Esophagus muscularis mucosa (tissue), 4 donors: Measurements from ENCODE around the gene RPS4Y2. TPM values are rescaled to one million over a fixed set of nuclear protein-coding genes. Genes with fewer than 3 reads are reported as not detected.

Experiments used
- DNase-seq: peaks from one replicate; pipeline ENCODE4 v3.0.0-alpha.2; 2017; ENCODE audit errors: extremely low spot score
- H3K27ac ChIP-seq, 4 donors: fragments of 200-600 bp; sonication (generic); replicated peaks in 1 of 4; 1 replicate in 3 of 4; 2 replicates in 1 of 4; pipeline ENCODE4 v1.5.1; 2016 to 2019; ENCODE audit warnings: mild to moderate bottlenecking in 1 of 4
- H3K27me3 ChIP-seq, 4 donors: fragments of 200-600 bp; sonication (generic); one replicate each; pipeline versions ENCODE4 v1.5.1 to v1.6.0; 2016 to 2019
- H3K36me3 ChIP-seq, 4 donors: fragments of 200-600 bp; sonication (generic); one replicate each; pipeline ENCODE4 v1.5.1; 2016 to 2019
- H3K4me1 ChIP-seq, 4 donors: fragments of 200-600 bp; sonication (generic); one replicate each; pipeline ENCODE4 v1.5.1; 2016 to 2019
- H3K4me3 ChIP-seq, 4 donors: fragments of 200-600 bp; sonication (generic); 1 replicate in 2 of 4; 2 replicates in 2 of 4; pipeline ENCODE4 v1.5.1; 2016 to 2019; ENCODE audit warnings: mild to moderate bottlenecking in 4 of 4, moderate library complexity in 1 of 4
- H3K9me3 ChIP-seq, 4 donors: fragments of 200-600 bp; sonication (generic); 1 replicate in 3 of 4; 2 replicates in 1 of 4; pipeline ENCODE4 v1.5.1; 2016 to 2019
- EP300 ChIP-seq: sonication (generic); formaldehyde crosslinking; IDR thresholded peaks from one replicate; pipeline ENCODE4 v1.6.1; 2017; ENCODE audit warnings: antibody characterized with exemption
- POLR2A ChIP-seq: fragments of 450-650 bp; IDR thresholded peaks from one replicate; pipeline ENCODE4 v1.6.1; 2017; ENCODE audit warnings: antibody characterized with exemption, moderate library complexity, mild to moderate bottlenecking, low read depth
- POLR2AphosphoS5 ChIP-seq, 2 donors: sonication (generic); formaldehyde crosslinking; IDR thresholded peaks; one replicate each; pipeline ENCODE4 v1.6.1; 2017; ENCODE audit warnings: antibody characterized with exemption in 2 of 2
- WGBS: methylation state at CpG from one replicate; pipeline ENCODE4 v1.1.5; 2018; 5-methylcytosine and 5-hydroxymethylcytosine counted together
- intact Hi-C: fragments of 100-400 bp; cut with DNase I; formaldehyde crosslinking; loops from one replicate; pipeline ENCODE4 v1.15.1; 2023
- total RNA-seq, 4 donors: library from RNA; depleted of rRNA; stranded (reverse); fragments of >200 nt; gene quantifications; one replicate each; pipeline versions ENCODE4 v1.1.0 to v1.2.1, GENCODE V29; 2016
- TF ChIP-seq, protein P1 (sequence below), 3 experiments: fragments of 200-600 bp in 2 of 3; fragments of 450-650 bp in 1 of 3; sonication (generic) in 2 of 3; IDR thresholded peaks; one replicate each; pipeline ENCODE4 v1.5.1; 2017 to 2019; ENCODE audit warnings: antibody characterized with exemption in 3 of 3, mild to moderate bottlenecking in 2 of 3, moderate library complexity in 1 of 3

Gene RPS4Y2
- total RNA-seq, 4 donors from 2014 or later = not detected

DNA sequence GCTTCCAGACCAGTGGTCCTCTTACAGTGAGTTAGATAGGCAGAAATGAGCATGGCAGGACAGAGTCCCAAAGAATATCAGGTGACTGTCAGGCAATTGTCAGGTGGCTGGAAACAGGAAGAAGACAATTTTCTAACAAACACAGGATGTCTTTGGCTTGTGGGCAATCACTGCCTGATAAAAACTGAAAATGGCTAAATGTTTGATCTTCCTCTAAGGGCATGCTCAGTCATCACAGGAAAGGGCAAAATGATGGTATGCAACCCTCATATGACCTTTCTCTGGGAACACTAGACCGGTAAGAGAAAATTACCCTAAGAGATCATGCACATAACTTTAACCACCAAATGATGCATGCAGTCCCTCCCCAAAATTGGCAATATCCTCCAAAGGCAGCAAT is 57.6 kb downstream of the RPS4Y2 start:
- Histone ChIP-seq H3K9me3 (no peaks in the 10 kb centered on the region), H3K4me3 (no peak overlapping the region), H3K36me3 (no peaks in the 10 kb centered on the region), H3K27me3 (no peaks in the 10 kb centered on the region), H3K4me1 (no peaks in the 10 kb centered on the region), H3K27ac (no peak overlapping the region)
- intact Hi-C loops = no loop called here
- DNase-seq = no peak
- TF ChIP-seq, protein P1, sequence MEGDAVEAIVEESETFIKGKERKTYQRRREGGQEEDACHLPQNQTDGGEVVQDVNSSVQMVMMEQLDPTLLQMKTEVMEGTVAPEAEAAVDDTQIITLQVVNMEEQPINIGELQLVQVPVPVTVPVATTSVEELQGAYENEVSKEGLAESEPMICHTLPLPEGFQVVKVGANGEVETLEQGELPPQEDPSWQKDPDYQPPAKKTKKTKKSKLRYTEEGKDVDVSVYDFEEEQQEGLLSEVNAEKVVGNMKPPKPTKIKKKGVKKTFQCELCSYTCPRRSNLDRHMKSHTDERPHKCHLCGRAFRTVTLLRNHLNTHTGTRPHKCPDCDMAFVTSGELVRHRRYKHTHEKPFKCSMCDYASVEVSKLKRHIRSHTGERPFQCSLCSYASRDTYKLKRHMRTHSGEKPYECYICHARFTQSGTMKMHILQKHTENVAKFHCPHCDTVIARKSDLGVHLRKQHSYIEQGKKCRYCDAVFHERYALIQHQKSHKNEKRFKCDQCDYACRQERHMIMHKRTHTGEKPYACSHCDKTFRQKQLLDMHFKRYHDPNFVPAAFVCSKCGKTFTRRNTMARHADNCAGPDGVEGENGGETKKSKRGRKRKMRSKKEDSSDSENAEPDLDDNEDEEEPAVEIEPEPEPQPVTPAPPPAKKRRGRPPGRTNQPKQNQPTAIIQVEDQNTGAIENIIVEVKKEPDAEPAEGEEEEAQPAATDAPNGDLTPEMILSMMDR (IDR thresholded peaks at IDR 0.05) = no peak
- WGBS = no CpG with 5 or more reads among the region's 1 CpG

DNA sequence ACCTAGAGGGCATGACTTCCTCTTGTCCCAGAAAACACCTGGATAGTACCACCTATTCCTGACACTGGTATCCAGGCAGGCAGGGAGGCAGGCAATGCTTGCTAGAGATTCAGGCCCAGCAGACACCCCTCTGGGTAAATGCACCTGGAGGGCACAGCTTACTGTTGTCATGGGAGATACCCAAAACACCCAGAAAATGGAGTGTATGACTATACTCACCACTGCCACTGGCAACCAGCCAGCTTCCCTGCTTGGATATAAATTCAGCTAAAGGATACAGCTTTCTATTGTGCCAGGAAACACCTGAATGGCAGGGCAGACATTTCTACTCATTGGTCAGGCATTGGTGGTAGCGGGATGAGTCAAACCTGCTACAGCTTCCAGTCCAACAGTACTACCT is 58.9 kb downstream of the RPS4Y2 start:
- H3K27ac ChIP-seq = no peak overlapping the region
- WGBS = no CpG with 5 or more reads among the region's 1 CpG
- no peak for DNase-seq
- TF ChIP-seq EP300 = no peak
- no peak for TF ChIP-seq POLR2A
- TF ChIP-seq POLR2AphosphoS5 (IDR thresholded peaks at IDR 0.05) = no peak
- TF ChIP-seq, protein P1 (IDR thresholded peaks at IDR 0.05) = no peak
- no peaks in the 10 kb centered on the region for H3K27me3 ChIP-seq
- H3K4me1 ChIP-seq = no peaks in the 10 kb centered on the region
- no peak overlapping the region for H3K4me3 ChIP-seq
- intact Hi-C loops = no loop called here
- no peaks in the 10 kb centered on the region for H3K36me3 ChIP-seq
- no peaks in the 10 kb centered on the region for H3K9me3 ChIP-seq

DNA sequence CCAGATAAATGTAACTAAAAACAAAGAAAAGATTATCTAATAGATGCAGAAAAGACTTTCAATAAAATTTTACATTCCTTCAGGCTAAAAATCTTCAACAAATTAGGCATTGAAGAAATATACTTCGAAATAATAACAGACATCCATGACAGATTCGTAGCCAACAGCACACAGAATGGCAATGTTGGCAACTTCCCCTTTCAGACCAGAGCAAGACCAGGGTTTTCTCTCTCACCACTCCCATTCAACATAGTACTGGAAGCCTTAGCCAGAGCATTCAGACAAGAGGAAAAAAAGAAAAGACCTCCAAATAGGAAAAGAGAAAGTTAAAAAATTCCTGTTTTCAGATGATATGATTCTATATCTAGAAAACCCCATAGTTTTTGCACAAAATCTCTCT is 61.2 kb downstream of the RPS4Y2 start:
- Histone ChIP-seq H3K27ac (no peak overlapping the region), H3K36me3 (no peaks in the 10 kb centered on the region), H3K4me3 (no peak overlapping the region), H3K9me3 (no peaks in the 10 kb centered on the region), H3K4me1 (no peaks in the 10 kb centered on the region), H3K27me3 (no peaks in the 10 kb centered on the region)
- WGBS = no CpG with 5 or more reads among the region's 2 CpGs
- DNase-seq = no peak
- TF ChIP-seq EP300 (no peak), POLR2AphosphoS5 (IDR thresholded peaks at IDR 0.05) (no peak), POLR2A (no peak)
- TF ChIP-seq, protein P1 (IDR thresholded peaks at IDR 0.05) = no peak
- intact Hi-C loops = no loop called here

Other genes with a start within 250 kb of the RPS4Y2 start
- gene EIF1AY, start 180.3 kb upstream of the RPS4Y2 start, total RNA-seq = 10 to 100 TPM in 2 of 4 donors, not detected in 2; 34.6 to 45.3 TPM